HFF-Myc (cell line): ENCODE measurements around the gene ORC3.

ENCODE experiments used
- DNase-seq: peaks from one replicate; pipeline ENCODE4 v3.0.0-alpha.2; 2011; ENCODE audit warnings: low read depth; ENCODE audit errors: extremely low read depth
- H3K4me3 ChIP-seq: replicated peaks from 2 replicates; pipeline ENCODE4 v1.5.1; 2011; ENCODE audit warnings: low read depth, mild to moderate bottlenecking, control low read depth, low read length
- CTCF ChIP-seq: IDR thresholded peaks from 2 replicates; pipeline ENCODE4 v1.5.1; 2012; ENCODE audit warnings: mild to moderate bottlenecking, low read depth, low read length, control low read depth; ENCODE audit errors: missing control alignments

ORC3 gene

GRCh38 chr6:87664921-87665485 is 75.1 kb downstream of the ORC3 start:
- H3K4me3 ChIP-seq: no peak overlapping the region
- TF ChIP-seq CTCF: no peak
- DNase-seq: no peak

DNA sequence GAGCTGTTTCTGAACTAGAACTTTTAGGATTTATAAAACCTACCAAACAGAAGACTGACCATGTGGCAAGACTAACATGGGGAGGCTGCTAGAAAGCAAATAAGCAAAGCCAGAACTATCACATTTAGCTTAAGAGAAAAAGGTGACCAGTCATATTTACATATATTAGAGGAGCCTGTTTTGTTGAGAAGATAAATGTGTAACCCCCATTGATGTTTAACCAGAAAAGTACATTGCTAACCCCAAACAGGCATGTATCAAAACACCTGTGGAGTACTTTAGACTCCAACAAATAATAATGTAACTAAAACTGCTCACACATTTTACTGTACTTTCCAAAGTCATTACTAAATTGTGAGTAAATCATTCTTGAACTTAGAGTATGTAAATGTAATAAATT is 77.1 kb downstream of the ORC3 start:
- TF ChIP-seq CTCF: no peak
- DNase-seq: no peak
- H3K4me3 ChIP-seq: no peak overlapping the region

GRCh38 chr6:87668013-87668412 is 78.1 kb downstream of the ORC3 start:
- TF ChIP-seq CTCF: no peak
- no peak for DNase-seq
- no peak overlapping the region for H3K4me3 ChIP-seq

GRCh38 chr6:87669051-87669450 is 79.1 kb downstream of the ORC3 start:
- no peak for TF ChIP-seq CTCF
- no peak for DNase-seq
- no peak overlapping the region for H3K4me3 ChIP-seq

- no peak for TF ChIP-seq CTCF
- no peak for DNase-seq
- H3K4me3 ChIP-seq: no peak overlapping the region
These were observed 80.8 kb downstream of the ORC3 start for GRCh38 chr6:87670707-87671106.

- H3K4me3 ChIP-seq: no peak overlapping the region
- no peak for DNase-seq
- no peak for TF ChIP-seq CTCF
These were observed 81.7 kb downstream of the ORC3 start for GRCh38 chr6:87671555-87672029.

- H3K4me3 ChIP-seq: no peak overlapping the region
- no peak for TF ChIP-seq CTCF
- DNase-seq: no peak
These were observed 82.7 kb downstream of the ORC3 start for GRCh38 chr6:87672641-87673040.
